SK-MEL-5 (cell line): Measurements from ENCODE around the gene PXK. TPM values are rescaled to one million over a fixed set of nuclear protein-coding genes. Genes with fewer than 3 reads are reported as not detected.
"Not testable (repeated sequence)": the region's sequence is repeated elsewhere in the genome, so short reads cannot be mapped to it uniquely, and the experiment has no call there.

ENCODE experiments used
- DNase-seq: peaks from one replicate; pipeline ENCODE4 v3.0.0-alpha.2; 2016; ENCODE audit warnings: low read depth, low spot score
- in situ Hi-C: cut with HindIII; loops from 2 replicates; pipeline ENCODE4 v1.10.0; 2016; ENCODE audit warnings: low sequenced_read_pairs, high pct_unique_total_duplicates, low pct_unique_long_range_greater_than_20kb
- total RNA-seq: library from RNA; depleted of rRNA; stranded (reverse); fragments of >200 nt; shearing (Covaris generic); gene quantifications from 2 replicates; pipeline ENCODE4 v1.2.3, GENCODE V29; 2014

The PXK gene
- total RNA-seq, 1 experiment from 2014 or later: 45.8 TPM

DNA sequence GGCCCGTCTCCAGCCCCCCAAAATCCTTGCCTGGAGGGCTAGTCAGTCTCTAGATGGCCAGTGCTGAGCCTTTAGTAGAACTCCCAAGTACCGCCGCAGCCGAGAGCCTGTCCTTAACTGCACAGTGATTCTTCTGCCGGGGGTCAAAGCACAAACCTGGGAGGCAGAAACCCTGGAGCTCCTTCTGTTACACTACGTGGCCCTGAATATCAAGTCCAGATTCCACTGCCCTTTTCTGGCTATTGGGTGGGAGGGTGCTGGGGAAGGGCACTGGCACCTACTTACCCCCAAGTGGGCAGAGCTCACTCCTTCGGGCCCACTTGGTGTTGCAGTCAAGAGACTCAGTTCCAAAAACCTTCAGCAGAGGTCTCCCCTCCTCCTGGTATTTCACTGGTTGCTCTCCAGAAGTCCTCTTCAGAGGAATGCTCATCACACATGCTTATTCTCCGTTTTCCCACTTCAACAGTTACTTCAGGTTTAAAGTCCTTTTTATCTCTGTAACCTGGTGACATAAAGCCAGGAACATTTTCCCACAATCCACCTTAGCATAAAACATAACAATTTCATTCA is 90.1 kb downstream of the PXK start:
- no peak for DNase-seq
- in situ Hi-C loops: no loop called here

DNA sequence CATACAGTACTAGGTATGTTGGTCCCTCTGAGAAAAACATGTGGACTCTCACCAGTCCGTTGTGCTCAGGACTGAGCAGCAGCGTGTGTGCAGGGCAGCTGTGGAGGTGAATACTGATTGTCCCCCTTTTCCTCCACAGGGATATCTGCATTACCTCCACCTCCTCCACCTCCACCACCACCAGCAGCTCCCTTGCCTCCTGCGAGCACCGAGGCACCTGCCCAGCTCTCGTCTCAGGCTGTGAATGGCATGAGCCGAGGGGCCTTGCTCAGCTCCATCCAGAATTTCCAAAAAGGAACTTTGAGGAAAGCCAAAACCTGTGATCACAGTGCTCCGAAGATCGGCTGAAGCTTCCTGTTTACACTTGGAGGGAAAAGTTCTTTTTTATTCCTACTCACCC is 91.9 kb downstream of the PXK start:
- no peak for DNase-seq
- in situ Hi-C loops: no loop called here

- in situ Hi-C loops: no loop called here
- no peak for DNase-seq
These were observed 93.1 kb downstream of the PXK start for GRCh38 chr3:58425782-58426181.

- in situ Hi-C loops: no loop called here
- no peak for DNase-seq
These were observed 95.1 kb downstream of the PXK start for GRCh38 chr3:58427661-58428361.

GRCh38 chr3:58429657-58430056 is 97.0 kb downstream of the PXK start:
- DNase-seq: no peak
- in situ Hi-C loops: no loop called here

DNA sequence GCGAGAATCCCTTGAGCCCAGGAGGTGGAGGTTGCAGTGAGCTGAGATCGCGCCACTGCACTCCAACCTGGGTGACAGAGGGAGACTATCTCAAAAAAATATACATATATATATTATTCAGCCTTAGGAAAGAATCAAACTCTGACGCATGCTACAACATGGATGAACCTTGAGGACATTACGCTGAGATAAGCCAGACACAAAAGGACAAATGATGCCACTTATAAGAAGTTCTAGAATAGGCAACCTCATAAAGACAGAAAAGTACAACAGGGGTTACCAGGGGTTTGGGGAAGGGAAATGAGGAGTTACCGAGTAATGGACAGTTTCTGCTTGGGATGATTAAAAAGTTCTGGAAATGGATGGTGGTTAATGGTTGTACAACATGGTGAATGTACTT is 100.2 kb downstream of the PXK start:
- in situ Hi-C loops: no loop called here
- DNase-seq: no peak

GRCh38 chr3:58433400-58434167 is 100.9 kb downstream of the PXK start, which contains the start of gene PDHB:
Gene PDHB (minus strand): TSS chr3:58433832. CDS start chr3:58433809, 23 bp downstream.
- peak; percentile 89 for DNase-seq
- in situ Hi-C loops: no loop called here

DNA sequence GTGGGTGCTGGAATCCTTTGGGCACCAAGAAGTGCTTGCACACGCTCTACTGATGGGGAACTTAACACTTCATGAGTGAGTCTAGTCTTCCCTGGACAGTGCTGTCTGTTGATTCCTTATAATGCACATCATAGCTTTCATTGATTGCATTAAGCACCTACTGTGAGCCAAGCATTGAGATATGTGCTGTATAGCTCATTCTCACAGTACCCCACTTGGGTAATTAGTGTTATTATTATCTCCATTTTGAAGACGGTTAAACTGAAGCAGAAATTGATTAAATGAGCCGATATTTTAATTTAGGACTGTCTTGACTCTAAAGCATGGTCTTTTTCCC is 101.4 kb downstream of the PXK start:
- in situ Hi-C loops: no loop called here

GRCh38 chr3:58434511-58434910 is 101.8 kb downstream of the PXK start:
- in situ Hi-C loops: no loop called here
- DNase-seq: no peak

More for the DNA sequence above, 101.4 kb downstream of the PXK start:
- DNase-seq: no peak

GRCh38 chr3:58434990-58435389 is 102.3 kb downstream of the PXK start:
- in situ Hi-C loops: no loop called here
- peak; percentile 21 for DNase-seq

- in situ Hi-C loops, DNase-seq: not testable (repeated sequence)
These were observed 104.6 kb downstream of the PXK start for GRCh38 chr3:58437276-58437675.

DNA sequence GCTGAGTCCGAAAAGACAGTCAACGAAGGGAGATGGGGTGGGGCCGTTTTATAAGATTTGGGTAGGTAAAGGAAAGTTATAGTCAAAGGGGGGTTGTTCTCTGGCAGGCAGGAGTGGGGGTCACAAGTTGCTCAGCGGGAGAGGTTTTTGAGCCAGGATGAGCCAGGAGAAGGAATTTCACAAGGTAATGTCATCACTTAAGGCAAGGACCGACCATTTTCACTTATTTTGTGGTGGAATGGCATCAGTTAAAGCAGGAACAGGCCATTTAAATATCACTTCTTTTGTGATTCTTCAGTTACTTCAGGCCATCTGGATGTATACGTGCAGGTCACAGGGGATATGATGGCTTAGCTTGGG is 108.3 kb downstream of the PXK start:
- DNase-seq, in situ Hi-C loops: not testable (repeated sequence)

DNA sequence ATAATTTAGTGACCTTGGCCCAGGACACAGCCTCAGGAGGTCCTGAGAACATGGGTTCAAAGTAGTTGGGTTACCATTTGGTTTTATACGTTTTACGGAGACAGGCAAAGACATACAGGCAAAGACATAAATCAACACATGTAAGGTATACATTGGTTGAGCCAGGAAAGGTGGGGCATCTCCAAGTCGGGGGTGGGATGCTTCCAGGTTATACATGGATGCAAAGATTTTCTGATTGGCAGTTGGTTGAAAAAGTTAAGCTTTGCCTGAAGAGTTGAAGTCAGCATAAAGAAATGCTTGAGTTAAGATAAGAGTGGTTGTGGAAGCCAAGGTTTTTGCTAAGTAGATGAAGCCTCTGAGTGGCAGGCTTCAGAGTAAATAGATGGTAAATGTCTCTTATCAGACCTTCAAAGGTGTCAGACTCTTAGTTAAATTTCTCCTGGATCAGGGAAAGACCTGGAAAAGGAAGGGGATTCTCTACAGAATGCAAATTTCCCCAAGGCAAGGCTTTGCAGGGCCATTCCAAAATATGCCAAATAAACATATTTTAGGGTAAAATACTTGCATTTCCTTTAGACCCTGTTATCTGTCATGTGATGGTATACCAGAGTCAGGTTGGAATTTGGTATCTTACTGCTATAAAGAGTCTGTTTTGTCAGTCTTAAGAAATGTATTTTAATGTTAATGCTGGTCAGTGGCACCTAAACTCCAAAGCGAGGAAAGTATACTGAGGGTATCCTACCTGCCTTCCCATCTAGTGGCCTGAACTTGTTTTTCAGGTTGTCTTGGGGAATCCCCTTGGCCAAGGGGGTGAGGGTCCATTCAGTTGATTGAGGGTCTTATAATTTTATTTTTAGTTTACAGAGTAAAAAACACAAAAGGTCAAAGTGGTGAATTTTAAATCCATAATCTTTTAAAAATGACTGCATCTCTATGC is 109.1 kb downstream of the PXK start:
- in situ Hi-C loops: no loop called here
- DNase-seq: no peak

DNA sequence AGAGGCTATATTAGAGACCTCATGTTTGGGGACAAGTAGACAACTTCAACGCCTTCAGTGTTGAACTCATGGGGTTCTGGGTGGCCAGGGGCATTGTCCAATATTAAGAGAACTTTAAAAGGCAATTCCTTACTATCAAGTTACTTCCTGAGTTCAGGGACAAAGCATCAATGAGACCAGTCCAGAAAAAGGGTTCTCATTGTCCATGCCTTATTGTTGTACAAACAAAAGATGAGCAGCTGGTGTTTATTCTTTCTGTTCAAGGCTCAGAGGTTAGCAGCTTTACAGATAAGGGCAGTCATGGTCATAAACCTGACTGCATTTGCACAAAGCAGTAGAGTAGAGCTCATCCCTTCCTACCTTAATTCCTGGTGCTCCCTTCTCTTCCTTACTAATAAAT is 119.5 kb downstream of the PXK start:
- no peak for DNase-seq
- in situ Hi-C loops: no loop called here

- in situ Hi-C loops: no loop called here
- no peak for DNase-seq
These were observed 126.5 kb downstream of the PXK start for GRCh38 chr3:58459160-58459559.

GRCh38 chr3:58462829-58463180 is 130.1 kb downstream of the PXK start:
- in situ Hi-C loops: no loop called here
- DNase-seq: no peak

DNA sequence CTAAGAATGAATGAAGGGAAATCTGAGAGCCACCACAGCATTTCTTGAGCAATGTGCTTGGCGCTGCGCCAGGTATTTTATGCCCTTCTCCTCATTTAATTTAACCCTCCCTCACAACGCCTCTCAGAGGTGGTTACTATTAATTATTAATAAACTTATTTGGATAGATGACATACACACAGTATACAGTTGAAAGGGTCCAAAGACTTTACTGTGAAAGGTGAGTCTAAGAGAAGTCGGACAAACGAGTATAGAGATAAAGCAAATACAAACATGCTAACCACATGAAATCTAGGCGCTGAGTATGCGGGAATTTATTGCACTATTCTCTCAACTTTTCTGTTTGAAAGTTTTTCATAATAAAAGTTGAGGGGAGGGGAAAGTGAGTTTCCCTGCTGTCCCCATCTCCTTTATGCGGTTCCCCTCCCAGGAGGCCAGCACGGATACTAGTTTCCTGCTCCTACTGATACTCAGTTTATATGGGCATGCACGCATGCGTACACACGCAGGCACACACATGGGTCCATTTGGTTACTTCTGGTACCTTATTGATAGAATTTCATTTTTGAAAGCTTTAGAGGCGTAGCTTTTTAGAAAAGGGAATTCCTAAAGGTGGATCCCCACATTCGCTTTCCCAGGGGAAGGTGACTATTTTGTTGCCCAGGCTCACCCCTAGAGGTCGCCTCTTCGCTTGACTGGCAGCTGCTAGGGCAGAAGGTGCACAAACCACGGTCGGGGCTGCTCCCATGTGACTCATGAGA is 130.7 kb downstream of the PXK start:
- in situ Hi-C loops: no loop called here
- peak; percentile 80 for DNase-seq
